Measurements from ENCODE around the gene COCH.

COCH gene

DNA sequence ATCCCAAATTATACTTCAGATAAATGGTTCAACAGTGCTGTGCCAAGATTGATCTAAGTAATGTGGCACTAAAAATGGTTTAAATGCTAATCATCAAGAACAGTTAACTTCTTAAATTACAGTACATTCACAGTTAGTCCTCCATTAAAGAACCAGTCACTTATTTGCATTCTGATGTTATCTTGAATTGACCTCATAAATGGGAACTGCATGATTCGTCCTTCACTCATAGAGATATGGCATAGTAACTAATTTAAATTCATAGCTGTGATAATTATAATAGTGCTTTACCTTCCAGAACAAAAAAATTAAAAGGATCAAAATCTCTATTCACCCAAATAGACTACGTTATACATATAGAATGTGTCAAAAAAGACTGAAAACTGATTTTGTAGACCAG lies 61.1 kb downstream of the COCH start:
- no peak overlapping the region for H3K27ac ChIP-seq
- TF ChIP-seq, protein P1, sequence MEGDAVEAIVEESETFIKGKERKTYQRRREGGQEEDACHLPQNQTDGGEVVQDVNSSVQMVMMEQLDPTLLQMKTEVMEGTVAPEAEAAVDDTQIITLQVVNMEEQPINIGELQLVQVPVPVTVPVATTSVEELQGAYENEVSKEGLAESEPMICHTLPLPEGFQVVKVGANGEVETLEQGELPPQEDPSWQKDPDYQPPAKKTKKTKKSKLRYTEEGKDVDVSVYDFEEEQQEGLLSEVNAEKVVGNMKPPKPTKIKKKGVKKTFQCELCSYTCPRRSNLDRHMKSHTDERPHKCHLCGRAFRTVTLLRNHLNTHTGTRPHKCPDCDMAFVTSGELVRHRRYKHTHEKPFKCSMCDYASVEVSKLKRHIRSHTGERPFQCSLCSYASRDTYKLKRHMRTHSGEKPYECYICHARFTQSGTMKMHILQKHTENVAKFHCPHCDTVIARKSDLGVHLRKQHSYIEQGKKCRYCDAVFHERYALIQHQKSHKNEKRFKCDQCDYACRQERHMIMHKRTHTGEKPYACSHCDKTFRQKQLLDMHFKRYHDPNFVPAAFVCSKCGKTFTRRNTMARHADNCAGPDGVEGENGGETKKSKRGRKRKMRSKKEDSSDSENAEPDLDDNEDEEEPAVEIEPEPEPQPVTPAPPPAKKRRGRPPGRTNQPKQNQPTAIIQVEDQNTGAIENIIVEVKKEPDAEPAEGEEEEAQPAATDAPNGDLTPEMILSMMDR (conservative IDR thresholded peaks at IDR 0.05) = no peak

DNA sequence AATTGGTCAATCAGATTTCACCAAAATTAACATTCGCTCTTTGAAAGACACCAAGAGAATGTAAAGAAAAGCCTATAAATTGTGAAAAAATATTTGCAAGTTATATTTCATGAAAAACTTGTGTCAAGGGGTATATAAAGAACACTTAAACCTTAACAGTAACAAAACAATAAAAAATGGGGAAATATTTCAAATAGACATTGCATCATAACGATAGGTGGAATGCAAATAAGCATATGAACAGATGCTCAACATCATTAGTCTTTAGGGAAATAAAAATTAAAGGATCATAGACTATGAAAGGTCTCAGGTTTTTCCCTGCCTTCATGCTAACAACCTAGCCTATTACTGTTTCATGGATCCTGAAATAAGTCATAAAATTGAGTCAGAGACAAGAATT lies 64.3 kb downstream of the COCH start:
- TF ChIP-seq, protein P1 (conservative IDR thresholded peaks at IDR 0.05) = no peak
- H3K27ac ChIP-seq = no peak overlapping the region
